Esophagus squamous epithelium (tissue), 5 donors: Measurements from ENCODE around the gene FUT1. TPM values are rescaled to one million over a fixed set of nuclear protein-coding genes. Genes with fewer than 3 reads are reported as not detected.

Experiments used
- DNase-seq: peaks from one replicate; lab custom pipeline; 2025; lab: John Stamatoyannopoulos, UW
- H3K27ac ChIP-seq, 4 donors: fragments of 200-600 bp; sonication (generic); one replicate each; pipeline ENCODE4 v1.5.1; 2016 to 2019; ENCODE audit warnings: mild to moderate bottlenecking in 1 of 4
- H3K27me3 ChIP-seq, 4 donors: fragments of 200-600 bp; sonication (generic); 1 replicate in 3 of 4; 2 replicates in 1 of 4; pipeline versions ENCODE4 v1.5.1 to v1.6.0; 2017 to 2021; ENCODE audit warnings: antibody characterized with exemption in 1 of 4
- H3K36me3 ChIP-seq, 3 donors: fragments of 200-600 bp; sonication (generic); one replicate each; pipeline ENCODE4 v1.5.1; 2016 to 2019
- H3K4me1 ChIP-seq, 3 donors: fragments of 200-600 bp; sonication (generic); one replicate each; pipeline ENCODE4 v1.5.1; 2017 to 2019
- H3K4me3 ChIP-seq, 4 donors: fragments of 200-600 bp; sonication (generic); 1 replicate in 3 of 4; 2 replicates in 1 of 4; pipeline ENCODE4 v1.5.1; 2016 to 2019; ENCODE audit warnings: mild to moderate bottlenecking in 2 of 4, moderate library complexity in 1 of 4
- H3K9me3 ChIP-seq, 3 donors: fragments of 200-600 bp; sonication (generic); one replicate each; pipeline ENCODE4 v1.5.1; 2016 to 2019
- POLR2A ChIP-seq, 4 donors: fragments of 450-650 bp; IDR thresholded peaks; one replicate each; pipeline ENCODE4 v1.6.1; 2017; ENCODE audit warnings: antibody characterized with exemption in 4 of 4, mild to moderate bottlenecking in 4 of 4, moderate library complexity in 3 of 4
- WGBS, 2 donors: methylation state at CpG; one replicate each; pipeline ENCODE4 v1.1.5; 2018; 5-methylcytosine and 5-hydroxymethylcytosine counted together
- intact Hi-C: fragments of 100-400 bp; cut with DNase I; formaldehyde crosslinking; loops from one replicate; pipeline ENCODE4 v1.15.0; 2022
- total RNA-seq, 4 donors: library from RNA; depleted of rRNA; stranded (reverse); fragments of >200 nt; gene quantifications; one replicate each; pipeline ENCODE4 v1.1.0, GENCODE V29; 2016
- TF ChIP-seq, protein P1 (sequence below), 6 experiments: fragments of 450-650 bp in 4 of 6; fragments of 200-600 bp in 2 of 6; sonication (generic) in 2 of 6; IDR thresholded peaks; one replicate each; pipeline ENCODE4 v1.5.1; 2016 to 2019; ENCODE audit warnings: antibody characterized with exemption in 6 of 6, mild to moderate bottlenecking in 4 of 6, moderate library complexity in 4 of 6
- donor health status: DM: yes; HTN: yes; CAD: no.

The FUT1 gene
- total RNA-seq, 4 donors from 2014 or later: 3.4 to 6.3 (median 4.8) TPM

DNA sequence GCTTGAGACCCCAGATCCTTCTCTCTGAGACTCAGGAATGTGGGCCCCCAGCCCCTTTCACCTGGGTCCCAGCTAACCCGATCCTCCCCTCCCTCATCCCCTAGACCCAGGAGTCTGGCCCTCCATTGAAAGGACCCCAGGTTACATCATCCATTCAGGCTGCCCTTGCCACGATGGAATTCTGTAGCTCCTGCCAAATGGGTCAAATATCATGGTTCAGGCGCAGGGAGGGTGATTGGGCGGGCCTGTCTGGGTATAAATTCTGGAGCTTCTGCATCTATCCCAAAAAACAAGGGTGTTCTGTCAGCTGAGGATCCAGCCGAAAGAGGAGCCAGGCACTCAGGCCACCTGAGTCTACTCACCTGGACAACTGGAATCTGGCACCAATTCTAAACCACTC, 3.3 kb upstream of the FUT1 start:
- intact Hi-C loops: no loop called here
- Histone ChIP-seq H3K27ac (no peak overlapping the region), H3K27me3 (peaks cover 0 to 40% (median 0%) of the 10 kb centered on the region in 4 donors), H3K4me1 (peaks cover 12 to 37% (median 19%) of the 10 kb centered on the region in 3 donors), H3K36me3 (peaks cover 0 to 3% (median 0%) of the 10 kb centered on the region in 3 donors), H3K9me3 (no peaks in the 10 kb centered on the region), H3K4me3 (no peak overlapping the region)
- DNase-seq: no peak
- WGBS, 2 donors: 100% methylated on average over 1 to 2 of the region's 5 CpGs
- TF ChIP-seq, protein P1, sequence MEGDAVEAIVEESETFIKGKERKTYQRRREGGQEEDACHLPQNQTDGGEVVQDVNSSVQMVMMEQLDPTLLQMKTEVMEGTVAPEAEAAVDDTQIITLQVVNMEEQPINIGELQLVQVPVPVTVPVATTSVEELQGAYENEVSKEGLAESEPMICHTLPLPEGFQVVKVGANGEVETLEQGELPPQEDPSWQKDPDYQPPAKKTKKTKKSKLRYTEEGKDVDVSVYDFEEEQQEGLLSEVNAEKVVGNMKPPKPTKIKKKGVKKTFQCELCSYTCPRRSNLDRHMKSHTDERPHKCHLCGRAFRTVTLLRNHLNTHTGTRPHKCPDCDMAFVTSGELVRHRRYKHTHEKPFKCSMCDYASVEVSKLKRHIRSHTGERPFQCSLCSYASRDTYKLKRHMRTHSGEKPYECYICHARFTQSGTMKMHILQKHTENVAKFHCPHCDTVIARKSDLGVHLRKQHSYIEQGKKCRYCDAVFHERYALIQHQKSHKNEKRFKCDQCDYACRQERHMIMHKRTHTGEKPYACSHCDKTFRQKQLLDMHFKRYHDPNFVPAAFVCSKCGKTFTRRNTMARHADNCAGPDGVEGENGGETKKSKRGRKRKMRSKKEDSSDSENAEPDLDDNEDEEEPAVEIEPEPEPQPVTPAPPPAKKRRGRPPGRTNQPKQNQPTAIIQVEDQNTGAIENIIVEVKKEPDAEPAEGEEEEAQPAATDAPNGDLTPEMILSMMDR (IDR thresholded peaks at IDR 0.05): no peak
- TF ChIP-seq POLR2A (IDR thresholded peaks at IDR 0.05): no peak

DNA sequence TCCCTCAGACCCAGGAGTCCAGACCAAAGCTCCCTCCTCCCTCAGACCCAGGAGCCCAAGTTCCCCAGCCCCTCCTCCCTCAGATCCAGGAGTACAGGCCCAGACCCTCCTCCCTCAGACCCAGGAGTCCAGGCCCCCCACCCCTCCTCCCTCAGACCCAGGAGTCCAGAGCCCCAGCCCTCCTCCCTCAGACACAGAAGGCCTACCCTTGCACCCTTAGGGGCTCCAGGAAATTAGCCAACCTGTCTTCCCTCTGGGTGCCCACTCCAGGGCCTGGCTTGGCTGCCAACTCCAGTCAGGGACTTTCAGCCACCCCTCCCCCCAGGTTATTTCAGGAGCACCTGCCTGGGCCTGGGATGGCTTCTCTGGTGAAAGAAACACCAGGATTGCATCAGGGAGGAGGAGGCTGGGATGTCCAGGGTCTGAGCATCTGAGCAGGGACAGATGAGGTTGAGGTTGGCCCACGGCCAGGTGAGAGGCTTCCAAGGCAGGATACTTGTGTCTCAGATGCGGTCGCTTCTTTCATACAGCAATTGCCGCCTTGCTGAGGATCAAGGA, 2.7 kb upstream of the FUT1 start, which contains the start of gene FGF21:
TSS of gene FGF21 (plus strand) at position 441 of the 558 bp plus-strand sequence. CDS start 713 bp downstream, outside the sequence.
- 80 to 92% methylated on average over 2 to 4 of the region's 4 CpGs for WGBS, 2 donors
- H3K27ac ChIP-seq: no peak within 1 kb of the TSS
- peaks cover 12 to 33% (median 19%) of the 10 kb centered on the region in 3 donors for H3K4me1 ChIP-seq
- intact Hi-C loops: no loop called here
- H3K27me3 ChIP-seq: peaks cover 0 to 39% (median 0%) of the 10 kb centered on the region in 4 donors
- H3K36me3 ChIP-seq: peaks cover 0 to 9% (median 0%) of the 10 kb centered on the region in 3 donors
- TF ChIP-seq, protein P1 (IDR thresholded peaks at IDR 0.05): no peak
- no peak for TF ChIP-seq POLR2A (IDR thresholded peaks at IDR 0.05)
- no peak within 1 kb of the TSS for H3K4me3 ChIP-seq
- DNase-seq: no peak
- no peaks in the 10 kb centered on the region for H3K9me3 ChIP-seq

DNA sequence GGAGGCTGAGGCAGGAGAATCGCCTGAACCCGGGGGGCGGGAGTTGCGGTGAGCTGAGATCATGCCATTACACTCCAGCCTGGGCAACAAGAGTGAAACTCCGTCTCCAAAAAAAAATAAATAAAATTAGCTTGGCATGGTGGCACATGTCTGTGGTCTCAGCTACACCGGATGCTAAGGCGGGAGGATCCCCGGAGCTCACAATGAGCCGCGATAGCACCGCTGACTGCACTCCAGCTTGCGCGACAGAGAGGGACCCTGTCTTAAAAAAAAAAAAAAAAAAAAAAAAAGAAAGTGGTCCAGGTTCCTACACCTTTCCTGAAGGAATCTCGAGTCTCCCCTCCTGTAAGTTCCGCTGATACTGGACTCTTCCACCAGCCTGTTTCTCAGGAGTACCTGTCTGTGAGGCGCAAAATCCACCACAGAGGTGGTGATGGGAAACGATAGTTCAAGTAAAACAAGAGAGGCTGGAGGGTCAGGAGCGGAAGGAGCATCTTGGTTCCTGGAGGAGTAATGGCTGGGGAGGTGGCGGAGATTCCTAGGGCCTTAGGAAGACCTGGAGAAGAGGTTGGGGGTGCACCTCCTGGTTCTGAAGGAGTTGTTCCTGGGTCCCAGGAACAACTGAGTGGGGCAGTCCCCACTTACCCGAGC, 471 bp downstream of the FUT1 start:
- H3K4me1 ChIP-seq: peaks cover 12 to 34% (median 19%) of the 10 kb centered on the region in 3 donors
- H3K27me3 ChIP-seq: peaks cover 0 to 44% (median 0%) of the 10 kb centered on the region in 4 donors
- intact Hi-C loops: no loop called here
- H3K27ac ChIP-seq: peak overlapping the region; percentile 63 to 86 (median 77)
- TF ChIP-seq, protein P1 (IDR thresholded peaks at IDR 0.05): no peak
- TF ChIP-seq POLR2A (IDR thresholded peaks at IDR 0.05): no peak
- peaks cover 0 to 38% (median 0%) of the 10 kb centered on the region in 3 donors for H3K36me3 ChIP-seq
- DNase-seq: no peak
- peak overlapping the region; percentile 42 to 74 (median 60) for H3K4me3 ChIP-seq
- H3K9me3 ChIP-seq: no peaks in the 10 kb centered on the region
- 18 to 20% methylated on average over 17 to 18 of the region's 20 CpGs for WGBS, 2 donors

DNA sequence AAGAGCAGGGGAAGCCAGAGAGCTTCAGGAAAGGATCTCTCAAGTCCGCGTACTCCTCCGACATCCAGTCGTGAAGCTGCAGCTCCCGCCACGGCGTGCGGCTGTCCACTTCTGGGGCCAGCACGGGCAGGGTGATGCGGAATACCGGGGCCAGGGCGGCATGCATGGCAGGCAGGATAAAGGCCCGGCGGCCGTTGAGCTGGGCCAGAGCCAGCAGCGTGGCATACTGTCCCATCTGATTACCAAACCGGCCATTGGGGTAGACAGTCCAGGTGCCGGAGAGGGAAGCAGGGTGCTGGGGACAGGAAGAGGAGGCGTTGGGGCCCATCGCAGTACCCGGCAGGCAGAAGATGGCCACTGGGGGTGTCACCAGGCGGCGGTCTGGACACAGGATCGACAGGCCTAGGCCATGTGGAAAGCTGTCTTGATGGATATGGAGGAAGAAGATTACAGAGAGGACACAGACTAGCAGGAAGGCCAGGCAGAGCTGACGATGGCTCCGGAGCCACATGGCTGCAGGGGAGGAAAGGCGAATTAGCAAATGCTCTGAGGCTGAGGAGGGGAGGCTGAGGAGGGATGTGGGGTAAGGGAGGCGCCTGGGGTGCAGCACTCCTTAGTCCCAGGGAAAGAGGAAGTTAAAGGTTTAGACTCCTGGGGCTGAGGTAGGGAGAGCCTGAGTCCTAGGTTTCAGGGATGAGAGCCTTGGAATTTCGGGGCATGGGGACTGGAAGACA, 1.5 kb downstream of the FUT1 start:
- H3K27ac ChIP-seq: peak overlapping the region in 1 of 4 donors; percentile 86
- no peak for DNase-seq

More for the DNA sequence above, 1.5 kb downstream of the FUT1 start:
- no peaks in the 10 kb centered on the region for H3K9me3 ChIP-seq
- TF ChIP-seq POLR2A (IDR thresholded peaks at IDR 0.05): no peak
- TF ChIP-seq, protein P1 (IDR thresholded peaks at IDR 0.05): no peak
- intact Hi-C loops: no loop called here
- WGBS, 2 donors: 83 to 86% methylated on average over 14 to 16 of the region's 29 CpGs
- peaks cover 12 to 43% (median 19%) of the 10 kb centered on the region in 3 donors for H3K4me1 ChIP-seq
- H3K27me3 ChIP-seq: peaks cover 0 to 46% (median 0%) of the 10 kb centered on the region in 4 donors
- H3K36me3 ChIP-seq: peaks cover 0 to 45% (median 0%) of the 10 kb centered on the region in 3 donors
- peak overlapping the region in 2 of 4 donors; percentile 63 to 74 for H3K4me3 ChIP-seq
